Measurements from ENCODE around the gene SLC2A1.

- TF ChIP-seq CTCF (IDR thresholded peaks at IDR 0.05) (no peak), EZH2 (IDR thresholded peaks at IDR 0.05) (no peak), EZH2phosphoT487 (IDR thresholded peaks at IDR 0.05) (no peak)
Measured at GRCh38 chr1:42953182-42954180, 5.2 kb downstream of the SLC2A1 start.

All from neural progenitor cell (in vitro differentiated cells).